Esophagus squamous epithelium (tissue), 4 donors: ENCODE data around the gene BICDL2.

ENCODE experiments used
- CTCF ChIP-seq, 6 experiments: fragments of 450-650 bp in 4 of 6; fragments of 200-600 bp in 2 of 6; sonication (generic) in 2 of 6; IDR thresholded peaks; one replicate each; pipeline ENCODE4 v1.5.1; 2016 to 2019; ENCODE audit warnings: antibody characterized with exemption in 6 of 6, mild to moderate bottlenecking in 4 of 6, moderate library complexity in 4 of 6
- POLR2A ChIP-seq, 4 donors: fragments of 450-650 bp; IDR thresholded peaks; one replicate each; pipeline ENCODE4 v1.6.1; 2017; ENCODE audit warnings: antibody characterized with exemption in 4 of 4, mild to moderate bottlenecking in 4 of 4, moderate library complexity in 3 of 4

- TF ChIP-seq CTCF (IDR thresholded peaks at IDR 0.05) (no peak), POLR2A (IDR thresholded peaks at IDR 0.05) (no peak)
Observed at GRCh38 chr16:3001316-3001715, 35.4 kb downstream of the BICDL2 start.
